ENCODE results near the gene CEPT1.

The CEPT1 gene

GRCh38 chr1:111193712-111194480 lies 53.9 kb downstream of the CEPT1 start:
- no peak for DNase-seq

- DNase-seq: no peak
These were observed 55.1 kb downstream of the CEPT1 start for GRCh38 chr1:111195002-111195684.

- DNase-seq: no peak
These were observed 56.2 kb downstream of the CEPT1 start for GRCh38 chr1:111196213-111196612.

- peak; percentile 23 to 27 for DNase-seq
These were observed 57.7 kb downstream of the CEPT1 start for GRCh38 chr1:111197598-111198284.

- DNase-seq: no peak
These were observed 58.8 kb downstream of the CEPT1 start for GRCh38 chr1:111198836-111199235.

- no peak for DNase-seq
These were observed 59.3 kb downstream of the CEPT1 start for GRCh38 chr1:111199329-111199728.

- DNase-seq: peak; percentile 84 to 90
These were observed 60.1 kb downstream of the CEPT1 start, which contains the start of gene DENND2D for GRCh38 chr1:111199881-111200801. Gene DENND2D (minus strand): TSS chr1:111200646. CDS start chr1:111200459, 187 bp downstream.

- DNase-seq: no peak
These were observed 60.8 kb downstream of the CEPT1 start for GRCh38 chr1:111200802-111201161.

- DNase-seq: no peak
These were observed 61.5 kb downstream of the CEPT1 start for GRCh38 chr1:111201275-111202090.

GRCh38 chr1:111202366-111202706 lies 62.3 kb downstream of the CEPT1 start:
- DNase-seq: no peak

GRCh38 chr1:111202707-111203623 lies 62.9 kb downstream of the CEPT1 start:
- DNase-seq: no peak

- DNase-seq: peak; percentile 88 to 91
These were observed 63.7 kb downstream of the CEPT1 start for GRCh38 chr1:111203681-111204200.

GRCh38 chr1:111204201-111204982 lies 64.4 kb downstream of the CEPT1 start:
- peak; percentile 14 to 18 for DNase-seq

- no peak for DNase-seq
These were observed 65.1 kb downstream of the CEPT1 start for GRCh38 chr1:111204983-111205713.

- DNase-seq: peak; percentile 58 to 71
These were observed 65.7 kb downstream of the CEPT1 start for GRCh38 chr1:111205714-111206050.

GRCh38 chr1:111208921-111209320 lies 68.9 kb downstream of the CEPT1 start:
- DNase-seq: no peak

- DNase-seq: no peak
These were observed 69.6 kb downstream of the CEPT1 start for GRCh38 chr1:111209622-111210021.

GRCh38 chr1:111211921-111212320 lies 71.9 kb downstream of the CEPT1 start:
- DNase-seq: no peak

Data from AML-193 (cell line).